AG09319 (cell line): Measurements from ENCODE around the gene REC8.

Experiments used
- DNase-seq: peaks from one replicate; pipeline ENCODE4 v3.0.0-alpha.2; 2010; ENCODE audit warnings: low read depth; ENCODE audit errors: extremely low read depth
- TF ChIP-seq, protein P1 (sequence below): IDR thresholded peaks from 2 replicates; pipeline ENCODE4 v1.5.1; 2011; ENCODE audit warnings: low read depth, mild to moderate bottlenecking, inconsistent platforms, low read length, moderate library complexity

REC8 gene

DNA sequence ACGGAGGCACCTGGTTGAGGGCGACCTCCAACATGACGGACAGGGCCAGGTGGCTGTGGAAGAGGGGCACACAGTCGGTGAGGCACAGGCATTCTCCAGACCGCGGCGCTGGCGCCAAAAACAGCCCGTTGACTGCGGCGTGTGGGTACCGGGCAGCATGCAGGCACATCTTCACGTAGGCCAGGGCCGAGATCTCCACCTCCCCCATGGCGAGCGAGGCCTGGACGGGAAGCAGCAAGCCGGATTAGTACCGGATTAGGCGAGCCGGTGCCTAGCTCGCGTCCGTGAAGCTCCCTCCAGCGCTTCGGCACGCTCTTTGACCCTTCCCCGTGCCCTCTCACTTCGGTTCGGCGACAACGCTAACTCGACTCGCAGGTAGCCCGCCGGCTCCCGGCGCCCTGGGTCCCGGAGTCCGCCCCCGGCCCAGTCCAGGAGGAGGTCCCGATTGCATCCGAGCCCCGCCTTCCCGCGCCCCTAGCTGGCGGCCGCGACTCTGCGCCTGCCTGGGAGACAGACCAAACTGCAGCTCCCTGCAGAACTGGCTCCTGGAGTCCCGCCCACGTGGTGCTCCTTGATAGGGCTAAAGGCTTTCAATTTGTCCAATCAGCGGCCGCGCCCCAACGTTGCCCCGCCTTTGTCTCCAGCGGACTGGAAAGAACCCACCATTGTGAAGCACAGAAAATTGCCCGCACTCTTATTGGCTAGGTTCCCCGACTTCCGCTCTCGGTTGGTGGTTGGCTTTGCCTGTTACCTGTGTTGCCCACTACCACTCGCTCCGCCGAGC, 30.6 kb upstream of the REC8 start, which contains the start of gene EMC9:
Gene EMC9, minus strand, starts transcription at position 495 of the 784 bp plus-strand sequence. Its CDS starts 287 bp downstream, at position 208.
- TF ChIP-seq, protein P1, sequence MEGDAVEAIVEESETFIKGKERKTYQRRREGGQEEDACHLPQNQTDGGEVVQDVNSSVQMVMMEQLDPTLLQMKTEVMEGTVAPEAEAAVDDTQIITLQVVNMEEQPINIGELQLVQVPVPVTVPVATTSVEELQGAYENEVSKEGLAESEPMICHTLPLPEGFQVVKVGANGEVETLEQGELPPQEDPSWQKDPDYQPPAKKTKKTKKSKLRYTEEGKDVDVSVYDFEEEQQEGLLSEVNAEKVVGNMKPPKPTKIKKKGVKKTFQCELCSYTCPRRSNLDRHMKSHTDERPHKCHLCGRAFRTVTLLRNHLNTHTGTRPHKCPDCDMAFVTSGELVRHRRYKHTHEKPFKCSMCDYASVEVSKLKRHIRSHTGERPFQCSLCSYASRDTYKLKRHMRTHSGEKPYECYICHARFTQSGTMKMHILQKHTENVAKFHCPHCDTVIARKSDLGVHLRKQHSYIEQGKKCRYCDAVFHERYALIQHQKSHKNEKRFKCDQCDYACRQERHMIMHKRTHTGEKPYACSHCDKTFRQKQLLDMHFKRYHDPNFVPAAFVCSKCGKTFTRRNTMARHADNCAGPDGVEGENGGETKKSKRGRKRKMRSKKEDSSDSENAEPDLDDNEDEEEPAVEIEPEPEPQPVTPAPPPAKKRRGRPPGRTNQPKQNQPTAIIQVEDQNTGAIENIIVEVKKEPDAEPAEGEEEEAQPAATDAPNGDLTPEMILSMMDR = peak; percentile 33
- DNase-seq = peak; percentile 96

DNA sequence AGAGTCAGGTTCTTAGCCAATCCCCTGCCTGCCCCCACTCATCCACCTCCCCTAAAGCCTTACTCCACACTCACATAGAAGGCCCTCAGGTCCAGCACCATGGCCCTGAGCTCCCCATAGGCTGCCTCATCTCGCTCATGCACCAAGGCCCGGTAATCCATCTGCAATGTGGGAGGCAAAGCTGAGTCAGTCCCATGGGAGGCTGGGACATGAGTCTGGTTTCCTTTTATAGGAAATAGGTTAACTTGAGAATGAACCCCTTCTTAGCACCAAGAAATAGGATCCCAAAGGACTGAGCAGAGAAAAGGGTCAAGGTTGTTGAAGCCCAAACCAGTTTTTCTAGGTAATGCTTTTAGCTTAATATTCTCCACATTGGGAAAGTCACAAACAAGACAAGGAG, 28.4 kb upstream of the REC8 start:
- no peak for DNase-seq
- TF ChIP-seq, protein P1 = no peak

DNA sequence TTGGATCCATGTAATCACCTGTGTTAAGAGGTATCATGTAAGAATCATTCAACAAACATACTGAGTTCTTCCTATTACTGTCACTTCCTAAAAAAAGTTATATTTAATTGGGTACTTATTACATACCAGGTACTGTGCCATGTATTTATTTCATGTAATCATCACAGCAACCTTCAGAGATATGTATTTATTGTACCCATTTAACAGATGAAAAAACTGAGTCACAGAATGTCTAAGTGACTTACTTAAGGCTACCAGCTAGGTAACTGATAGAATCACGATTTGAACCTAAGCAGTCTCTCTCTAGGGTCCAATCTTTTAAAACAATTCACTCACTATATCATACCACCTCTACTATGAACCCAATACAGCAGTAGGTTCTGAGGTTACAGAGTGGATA, 27.4 kb upstream of the REC8 start:
- no peak for DNase-seq
- TF ChIP-seq, protein P1 = no peak

DNA sequence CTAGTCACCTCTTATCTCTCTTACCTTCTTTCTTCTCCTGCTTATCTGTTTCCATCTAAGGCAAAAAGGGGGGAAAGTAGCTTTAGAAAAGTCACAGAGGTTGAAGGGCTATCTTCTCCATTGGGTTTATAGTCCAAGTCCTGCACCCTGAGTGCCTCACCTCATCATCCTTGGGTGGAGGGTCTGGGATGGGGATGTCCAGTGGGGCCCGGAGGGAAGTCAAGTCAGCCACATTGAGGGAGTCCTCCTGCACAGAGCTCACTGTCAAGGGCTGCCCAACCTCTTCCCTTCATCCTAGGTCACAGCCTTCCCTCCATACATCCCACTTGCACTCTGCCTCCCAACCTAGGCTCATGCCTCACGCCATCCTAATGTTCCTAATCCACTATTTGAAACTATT, 26.7 kb upstream of the REC8 start:
- TF ChIP-seq, protein P1 = no peak
- DNase-seq = no peak

DNA sequence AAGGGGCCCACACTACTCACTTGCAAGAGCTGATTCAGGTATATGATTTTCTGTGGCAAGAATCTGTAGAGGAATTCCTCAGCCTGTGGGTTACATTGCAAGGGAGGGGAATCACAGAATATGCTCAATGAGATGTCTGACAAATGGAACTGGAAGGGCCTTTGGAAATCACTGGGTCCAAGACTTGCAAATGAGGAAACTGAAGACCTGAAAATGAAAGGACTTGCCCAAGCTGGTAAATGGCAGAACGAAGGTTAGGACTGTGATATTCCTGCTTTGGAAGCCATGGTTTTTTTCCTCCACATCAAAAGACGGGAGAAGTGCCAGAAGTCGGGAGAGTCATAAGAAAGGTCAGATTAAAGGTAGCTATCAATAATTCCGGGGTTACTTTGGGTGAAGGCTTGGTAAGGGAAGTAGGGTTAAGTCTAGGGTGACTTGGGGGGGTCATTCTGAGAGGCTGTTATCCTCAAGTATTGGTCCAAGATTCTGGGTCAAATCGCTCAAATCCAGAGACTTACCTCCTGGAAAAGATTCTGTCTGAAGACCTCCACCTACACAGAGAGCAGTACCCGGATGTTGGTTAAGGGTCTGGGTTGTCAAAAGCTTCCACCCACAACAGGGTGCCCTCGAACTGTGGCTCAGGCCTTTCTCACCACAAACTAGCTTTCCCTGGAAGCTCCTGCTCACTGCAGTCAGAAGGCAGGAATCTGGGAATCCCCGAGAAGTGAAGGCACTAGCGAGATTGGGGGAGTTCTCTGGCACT, 26.0 kb upstream of the REC8 start:
- TF ChIP-seq, protein P1 = no peak
- no peak for DNase-seq

DNA sequence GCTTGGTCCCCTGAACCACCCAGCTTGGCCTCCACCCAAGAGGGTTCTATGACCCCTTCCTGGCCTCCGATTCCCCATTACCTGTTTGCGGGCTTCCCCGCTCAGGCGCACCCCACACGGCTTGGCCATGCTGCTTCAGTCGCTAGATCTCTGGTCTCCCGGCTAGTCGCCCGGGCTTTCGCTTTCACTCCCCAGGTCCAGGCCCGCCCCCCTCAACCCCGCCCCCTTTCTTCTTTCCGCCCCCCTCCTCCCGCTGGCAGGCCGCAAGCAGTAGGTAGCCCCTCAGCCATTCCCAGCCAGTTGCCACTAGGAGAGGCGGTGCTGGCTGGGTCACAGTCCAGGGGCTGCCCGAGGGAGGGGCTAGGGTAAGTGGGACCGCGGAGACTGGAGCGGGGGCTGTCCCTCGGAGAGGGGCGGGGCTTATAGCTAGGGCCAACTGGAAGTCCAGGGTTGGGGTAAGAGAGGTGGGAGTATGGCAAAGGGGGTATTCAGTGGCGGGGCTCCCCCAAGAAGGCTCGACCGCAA, 25.4 kb upstream of the REC8 start, which contains the start of gene PSME2:
Gene PSME2, minus strand, starts transcription at position 158 of the 525 bp plus-strand sequence. Its CDS starts 29 bp downstream, at position 129.
- TF ChIP-seq, protein P1 = no peak
- peak; percentile 91 for DNase-seq
